Activated CD4-positive, alpha-beta memory T cell treated with anti-CD3 and anti-CD28 coated beads for 36 hours (primary cell): ENCODE data around the gene ADO. TPM values are rescaled to one million over a fixed set of nuclear protein-coding genes. Genes with fewer than 3 reads are reported as not detected.

ENCODE experiments used
- CTCF ChIA-PET: fragments of 350-600 bp; sonication (Branson Sonifier 250); formaldehyde crosslinking; loops from one replicate; lab custom pipeline; 2021; ENCODE audit warnings: antibody characterized with exemption, inconsistent platforms; lab: Charles Lee
- POLR2A ChIA-PET: fragments of 350-600 bp; sonication (Branson Sonifier 250); formaldehyde crosslinking; loops from one replicate; lab custom pipeline; 2021; ENCODE audit warnings: antibody characterized with exemption; lab: Charles Lee
- DNase-seq: peaks from one replicate; pipeline ENCODE4 v3.0.0-alpha.2; 2020
- H3K27ac Mint-ChIP-seq: one replicate; pipeline ENCODE4 v1.8.0; 2021; ENCODE audit warnings: mixed read lengths
- H3K27me3 Mint-ChIP-seq: one replicate; pipeline ENCODE4 v1.8.0; 2021; ENCODE audit warnings: mixed read lengths
- H3K36me3 Mint-ChIP-seq: one replicate; pipeline ENCODE4 v1.8.0; 2021; ENCODE audit warnings: mixed read lengths
- H3K4me1 Mint-ChIP-seq: one replicate; pipeline ENCODE4 v1.8.0; 2021; ENCODE audit warnings: low read depth, mixed read lengths
- H3K4me3 Mint-ChIP-seq: one replicate; pipeline ENCODE4 v1.8.0; 2021; ENCODE audit warnings: mild to moderate bottlenecking, mixed read lengths
- H3K9me3 Mint-ChIP-seq: one replicate; pipeline ENCODE4 v1.8.0; 2021; ENCODE audit warnings: mixed read lengths
- intact Hi-C: fragments of 100-400 bp; cut with micrococcal nuclease; formaldehyde crosslinking; loops from one replicate; pipeline ENCODE4 v1.15.1; 2023
- total RNA-seq, 2 experiments: library from RNA; stranded (reverse); gene quantifications; one replicate each; pipeline ENCODE4 v1.2.3, GENCODE V29; 2021

Gene ADO
- total RNA-seq, 2 experiments from 2014 or later, result 26.7 to 27.1 TPM

DNA sequence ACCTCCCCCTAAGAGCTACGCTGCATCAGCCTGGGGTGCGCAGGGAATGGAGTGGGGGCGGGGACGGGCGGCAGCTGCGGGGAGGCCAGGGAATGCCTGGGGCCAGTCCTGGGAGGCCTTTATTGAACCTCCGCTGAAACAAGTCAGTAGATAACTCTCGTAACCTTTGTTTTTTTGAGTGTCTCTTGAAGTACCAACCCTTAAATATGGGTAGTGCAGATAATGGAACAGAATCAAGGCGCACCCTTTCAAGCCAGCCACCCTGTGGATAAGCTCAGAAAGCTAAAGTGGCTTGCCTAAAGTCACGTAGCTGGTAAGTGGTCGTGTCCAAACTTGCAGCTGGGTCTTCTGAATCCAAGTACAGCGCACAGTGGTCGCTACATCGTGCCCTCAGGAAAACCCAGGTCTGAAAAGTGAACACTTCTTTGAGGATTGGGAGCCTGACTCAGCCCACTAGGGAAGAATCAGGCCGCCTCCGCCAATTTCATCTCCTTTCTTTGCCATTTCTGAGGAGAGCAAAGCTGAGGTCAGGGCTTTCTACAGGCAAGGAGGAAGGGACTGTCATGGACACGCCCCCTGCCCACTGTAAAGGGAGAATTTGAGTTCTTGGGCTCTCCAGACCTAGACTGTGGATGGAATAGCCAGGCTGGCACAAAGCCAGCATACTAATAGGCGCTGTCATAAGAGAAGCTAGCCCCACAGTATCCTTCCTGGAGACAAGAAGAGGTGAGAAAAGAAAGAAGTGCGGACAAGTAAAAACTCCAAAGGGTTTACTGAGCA is 14.8 kb downstream of the ADO start:
- no peak for DNase-seq
- intact Hi-C loops, result loop anchor here (2.0 to 10.0 kb wide), 3 partner anchors 265 to 917 kb away; partner anchors contain the start of genes ARID5B and REEP3
- Mint-ChIP-seq H3K27ac (peak overlapping the region; percentile 38), H3K36me3 (peaks cover 17% of the 10 kb centered on the region), H3K27me3 (peaks cover 21% of the 10 kb centered on the region), H3K9me3 (no peaks in the 10 kb centered on the region), H3K4me1 (peaks cover 14% of the 10 kb centered on the region), H3K4me3 (peak overlapping the region; percentile 33)
- CTCF ChIA-PET, result interaction anchor here (1.1 to 6.7 kb wide), 17 partner anchors 9 to 382 kb away, joined by 3 to 139 read pairs (median 12); partner anchors contain the start of gene ADO
- POLR2A ChIA-PET, result interaction anchor here (1.1 to 1.7 kb wide), 3 partner anchors 9 to 315 kb away, joined by 3 to 4 read pairs (median 3); no protein-coding TSS in a partner anchor

DNA sequence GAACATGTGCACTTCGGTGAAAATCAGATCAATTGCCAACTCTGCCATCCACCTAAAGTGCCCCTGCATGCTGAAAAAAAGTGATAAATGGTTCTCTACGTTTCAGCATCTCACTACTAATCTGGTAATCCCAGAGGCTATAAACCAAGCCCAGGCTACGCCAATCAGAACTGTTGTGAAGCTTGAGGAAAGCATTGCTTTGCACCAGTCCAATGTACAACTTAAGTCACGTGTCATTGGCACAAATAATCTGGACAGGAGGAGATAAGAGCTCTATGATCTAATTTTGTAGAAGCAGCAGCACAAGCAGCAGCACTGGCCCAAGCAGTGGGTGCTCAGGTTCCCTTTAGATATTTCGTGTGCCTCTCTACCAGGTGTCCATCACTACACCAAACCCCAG is 16.1 kb downstream of the ADO start:
- DNase-seq, result no peak
- ChIA-PET POLR2A (no interaction called here), CTCF (interaction anchor here (5.6 kb wide), 1 partner anchor 264 kb away, joined by 42 read pairs; no protein-coding TSS in a partner anchor)
- Mint-ChIP-seq H3K27me3 (peaks cover 21% of the 10 kb centered on the region), H3K4me3 (no peak overlapping the region), H3K4me1 (peaks cover 10% of the 10 kb centered on the region), H3K36me3 (peaks cover 6% of the 10 kb centered on the region), H3K27ac (no peak overlapping the region), H3K9me3 (no peaks in the 10 kb centered on the region)
- intact Hi-C loops, result no loop called here

DNA sequence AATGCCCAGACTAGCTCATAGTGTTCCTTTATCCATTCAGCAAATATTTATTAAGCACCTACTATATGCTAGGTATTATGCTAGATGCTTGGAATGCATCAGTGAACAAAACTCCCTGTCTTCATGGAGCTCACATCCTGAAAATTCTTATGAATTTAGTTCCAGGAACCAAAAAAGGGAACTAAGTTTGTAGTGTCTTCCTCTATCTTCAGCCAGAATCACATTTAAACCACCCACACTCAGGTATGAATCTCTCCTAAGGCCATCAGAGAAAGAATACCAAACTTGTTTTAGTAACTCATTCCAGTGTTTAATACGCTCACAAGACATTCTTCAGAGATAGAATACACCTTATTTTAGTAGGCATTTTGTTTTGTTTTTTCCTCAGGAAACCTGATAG is 21.8 kb downstream of the ADO start:
- H3K4me1 Mint-ChIP-seq, result no peaks in the 10 kb centered on the region
- no peaks in the 10 kb centered on the region for H3K36me3 Mint-ChIP-seq
- H3K27me3 Mint-ChIP-seq, result no peaks in the 10 kb centered on the region
- H3K27ac Mint-ChIP-seq, result no peak overlapping the region
- no peak for DNase-seq
- POLR2A ChIA-PET, result no interaction called here
- H3K9me3 Mint-ChIP-seq, result no peaks in the 10 kb centered on the region
- no peak overlapping the region for H3K4me3 Mint-ChIP-seq
- intact Hi-C loops, result no loop called here
- CTCF ChIA-PET, result interaction anchor here (0.8 kb wide), 1 partner anchor 58 kb away, joined by 3 read pairs; no protein-coding TSS in a partner anchor

DNA sequence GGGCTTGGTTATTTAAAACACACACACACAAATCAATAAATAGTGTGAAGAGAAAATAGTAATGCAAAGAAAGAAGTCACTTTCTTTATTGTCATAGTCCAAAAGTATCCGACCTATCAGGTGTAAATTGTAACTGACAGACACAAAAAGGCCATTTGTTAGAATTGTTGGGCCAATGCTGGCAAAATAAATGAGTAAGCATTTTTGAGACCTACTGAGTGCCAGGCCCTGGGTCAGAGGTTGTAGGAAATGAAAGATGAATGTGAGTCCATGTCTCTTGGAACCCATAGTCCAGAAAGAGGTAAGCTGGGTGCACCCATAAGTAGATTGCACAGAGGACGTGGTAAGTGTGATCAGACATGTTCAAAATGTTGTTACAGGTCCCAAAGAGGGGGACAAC is 25.1 kb downstream of the ADO start:
- ChIA-PET CTCF (interaction anchor here (0.8 to 1.4 kb wide), 2 partner anchors 254 to 337 kb away, joined by 4 read pairs; no protein-coding TSS in a partner anchor), POLR2A (no interaction called here)

DNA sequence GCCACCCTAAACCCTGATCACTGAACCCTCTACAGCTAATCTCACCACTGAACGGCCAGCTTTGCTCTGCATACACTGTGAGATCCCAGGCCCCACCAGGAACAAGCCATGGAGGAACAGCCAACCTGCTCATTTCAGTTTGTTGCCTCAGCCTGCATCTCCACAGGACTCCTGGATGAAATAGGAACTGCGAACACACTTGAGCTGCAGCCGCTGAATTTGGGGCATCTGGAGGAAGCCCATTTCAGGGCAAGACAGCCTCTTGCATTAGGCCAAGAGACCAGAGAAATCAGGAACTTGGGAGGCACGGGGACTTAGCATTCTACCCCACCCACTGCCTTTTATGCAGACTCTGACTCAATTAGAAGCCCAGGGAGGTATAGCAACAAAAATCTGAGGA is 26.2 kb downstream of the ADO start:
- H3K36me3 Mint-ChIP-seq, result no peaks in the 10 kb centered on the region
- intact Hi-C loops, result no loop called here

More for the DNA sequence above, 25.1 kb downstream of the ADO start:
- H3K27ac Mint-ChIP-seq, result no peak overlapping the region
- H3K9me3 Mint-ChIP-seq, result no peaks in the 10 kb centered on the region
- H3K27me3 Mint-ChIP-seq, result peaks cover 7% of the 10 kb centered on the region
- no peaks in the 10 kb centered on the region for H3K36me3 Mint-ChIP-seq
- no peak for DNase-seq
- no peak overlapping the region for H3K4me3 Mint-ChIP-seq
- H3K4me1 Mint-ChIP-seq, result no peaks in the 10 kb centered on the region
- intact Hi-C loops, result no loop called here

DNA sequence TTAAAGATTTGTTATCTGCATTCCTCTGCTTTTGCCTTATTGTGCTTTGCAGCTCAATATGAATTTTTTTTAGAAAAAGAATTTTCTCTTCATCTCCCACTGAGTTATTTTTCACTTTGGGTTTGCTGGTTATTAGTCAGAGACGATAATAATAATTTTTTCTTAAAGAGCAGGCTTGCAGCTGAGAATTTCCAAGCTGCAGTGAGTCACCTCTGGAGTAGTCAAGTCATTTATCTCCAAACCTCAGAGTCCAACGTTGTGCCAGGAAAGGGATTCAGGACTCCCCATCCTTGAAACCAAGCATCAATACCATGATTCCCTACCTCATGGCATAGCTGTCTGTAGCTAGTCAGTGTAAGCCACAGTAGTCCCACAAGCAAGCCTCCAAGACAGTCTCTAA is 26.8 kb downstream of the ADO start:
- intact Hi-C loops, result no loop called here
- CTCF ChIA-PET, result interaction anchor here (1.3 kb wide), 1 partner anchor 13 kb away, joined by 3 read pairs; no protein-coding TSS in a partner anchor
- Mint-ChIP-seq H3K9me3 (no peaks in the 10 kb centered on the region), H3K4me3 (no peak overlapping the region), H3K4me1 (no peaks in the 10 kb centered on the region), H3K27me3 (peaks cover 7% of the 10 kb centered on the region), H3K27ac (no peak overlapping the region), H3K36me3 (no peaks in the 10 kb centered on the region)
- POLR2A ChIA-PET, result no interaction called here
- DNase-seq, result no peak

More for the DNA sequence above, 26.2 kb downstream of the ADO start:
- peaks cover 7% of the 10 kb centered on the region for H3K27me3 Mint-ChIP-seq
- DNase-seq, result no peak
- no peaks in the 10 kb centered on the region for H3K4me1 Mint-ChIP-seq
- H3K27ac Mint-ChIP-seq, result no peak overlapping the region
- ChIA-PET CTCF (interaction anchor here (1.3 to 1.4 kb wide), 2 partner anchors 13 to 253 kb away, joined by 3 to 4 read pairs; no protein-coding TSS in a partner anchor), POLR2A (no interaction called here)
- no peaks in the 10 kb centered on the region for H3K9me3 Mint-ChIP-seq
- no peak overlapping the region for H3K4me3 Mint-ChIP-seq

DNA sequence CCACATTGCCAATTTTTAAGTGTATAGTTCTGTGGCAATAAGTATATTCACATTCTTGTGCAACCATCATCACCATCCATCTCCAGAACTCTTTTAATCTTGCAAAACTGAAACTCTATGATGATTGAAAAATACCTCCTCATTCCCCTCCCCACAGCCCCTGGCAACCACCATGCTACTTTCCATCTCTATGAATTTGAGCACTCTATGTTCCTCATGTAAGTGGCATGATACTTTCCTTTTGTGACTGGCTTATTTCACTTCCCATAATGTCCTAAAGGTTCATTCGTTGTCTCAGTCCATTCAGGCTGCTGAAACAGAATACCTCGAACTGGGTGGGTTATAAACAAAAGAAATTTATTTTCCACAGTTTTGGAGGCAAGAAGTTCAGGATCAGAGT is 35.1 kb downstream of the ADO start:
- Mint-ChIP-seq H3K27me3 (peaks cover 19% of the 10 kb centered on the region), H3K4me1 (peaks cover 13% of the 10 kb centered on the region), H3K36me3 (no peaks in the 10 kb centered on the region), H3K27ac (no peak overlapping the region), H3K4me3 (no peak overlapping the region), H3K9me3 (no peaks in the 10 kb centered on the region)
- DNase-seq, result peak; percentile 31
- ChIA-PET CTCF (no interaction called here), POLR2A (no interaction called here)
- intact Hi-C loops, result no loop called here

DNA sequence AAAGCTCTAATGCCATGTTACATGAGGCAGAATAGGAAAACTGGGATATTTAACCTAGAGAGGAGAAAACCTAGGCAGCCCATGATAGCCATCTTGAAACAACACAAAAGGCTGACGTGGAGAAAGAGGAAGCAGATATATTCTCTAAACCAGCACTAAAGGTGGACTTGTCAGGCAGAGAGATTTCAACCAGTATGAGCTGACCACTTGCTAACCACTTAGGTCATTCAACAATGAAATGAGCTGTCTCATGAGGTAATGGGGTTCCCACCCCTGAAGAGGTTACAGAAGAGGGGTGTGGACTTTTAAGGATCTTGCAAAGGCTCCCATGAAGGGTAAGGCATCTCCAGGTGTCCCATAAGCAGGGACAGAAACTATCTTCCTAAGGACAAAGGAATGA is 38.5 kb downstream of the ADO start:
- no peak for DNase-seq
- Mint-ChIP-seq H3K27ac (no peak overlapping the region), H3K36me3 (peaks cover 14% of the 10 kb centered on the region), H3K4me1 (peaks cover 20% of the 10 kb centered on the region), H3K27me3 (peaks cover 21% of the 10 kb centered on the region), H3K9me3 (peaks cover 15% of the 10 kb centered on the region), H3K4me3 (no peak overlapping the region)
- POLR2A ChIA-PET, result interaction anchor here (0.7 to 1.0 kb wide), 2 partner anchors 11 to 26 kb away, joined by 3 read pairs; no protein-coding TSS in a partner anchor
- intact Hi-C loops, result no loop called here
- CTCF ChIA-PET, result interaction anchor here (1.0 to 1.5 kb wide), 3 partner anchors 9 to 241 kb away, joined by 3 to 10 read pairs (median 3); no protein-coding TSS in a partner anchor

DNA sequence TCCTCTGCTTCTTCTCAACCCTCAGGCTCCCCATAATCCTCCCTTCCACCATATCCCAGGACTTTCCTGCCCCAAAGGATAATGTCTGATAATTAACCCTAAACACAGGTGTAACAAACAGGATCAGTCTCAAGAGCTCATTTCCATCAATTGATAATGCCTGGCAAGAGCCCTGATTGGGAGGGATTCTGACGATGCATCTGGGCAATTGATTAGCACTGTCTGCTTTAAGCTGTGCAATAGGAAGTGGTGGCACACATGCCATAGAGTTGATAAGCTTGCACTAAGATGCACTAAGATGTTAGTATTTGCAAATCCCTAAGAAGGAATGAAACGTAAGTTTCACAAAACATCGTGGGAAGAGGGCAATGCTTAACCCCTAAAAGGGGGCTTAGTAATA is 39.1 kb downstream of the ADO start:
- CTCF ChIA-PET, result interaction anchor here (1.0 to 1.5 kb wide), 3 partner anchors 8 to 240 kb away, joined by 3 to 10 read pairs (median 3); no protein-coding TSS in a partner anchor
- intact Hi-C loops, result no loop called here
- DNase-seq, result no peak
- peaks cover 21% of the 10 kb centered on the region for H3K27me3 Mint-ChIP-seq
- no peak overlapping the region for H3K27ac Mint-ChIP-seq
- POLR2A ChIA-PET, result interaction anchor here (0.7 to 1.0 kb wide), 2 partner anchors 10 to 26 kb away, joined by 3 read pairs; no protein-coding TSS in a partner anchor
- H3K4me3 Mint-ChIP-seq, result no peak overlapping the region
- peaks cover 22% of the 10 kb centered on the region for H3K9me3 Mint-ChIP-seq
- peaks cover 21% of the 10 kb centered on the region for H3K36me3 Mint-ChIP-seq
- peaks cover 20% of the 10 kb centered on the region for H3K4me1 Mint-ChIP-seq

DNA sequence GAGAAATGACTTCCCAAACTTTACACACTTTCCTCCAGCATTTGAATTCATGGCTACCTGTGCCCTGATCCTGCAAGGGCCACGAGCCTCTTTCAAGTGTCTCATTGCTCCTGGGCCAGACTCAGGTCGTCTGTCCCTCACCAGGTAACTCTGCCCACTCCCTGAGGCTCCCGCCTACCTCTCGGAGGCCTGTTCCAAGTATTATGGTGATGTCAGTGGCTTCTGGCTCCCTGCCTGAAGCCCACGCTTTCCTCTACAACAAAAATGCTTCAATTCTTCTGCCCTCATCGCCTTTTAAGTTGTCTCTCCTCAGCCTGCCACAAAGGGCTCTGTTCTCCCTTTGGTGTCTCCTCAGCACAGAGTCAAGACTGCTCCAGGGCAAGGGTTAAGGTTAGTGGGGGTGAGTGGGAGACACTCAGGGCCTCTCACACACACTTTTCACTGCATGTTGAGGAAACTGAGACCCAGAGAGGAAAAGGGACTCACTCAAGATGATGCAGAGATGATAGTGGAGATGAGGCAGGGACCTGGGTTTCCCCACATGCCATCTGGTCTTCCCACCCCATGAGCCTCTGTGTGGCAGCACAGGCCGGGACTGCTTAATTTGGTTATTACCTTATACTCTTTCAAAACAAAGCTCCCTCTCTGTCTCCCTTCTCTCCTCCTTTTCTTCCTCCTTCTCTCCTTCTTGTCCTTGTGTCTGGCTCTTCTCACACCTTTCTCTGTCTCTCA is 39.9 kb downstream of the ADO start:
- peaks cover 24% of the 10 kb centered on the region for H3K27me3 Mint-ChIP-seq
- CTCF ChIA-PET, result no interaction called here
- H3K4me1 Mint-ChIP-seq, result peaks cover 20% of the 10 kb centered on the region
- DNase-seq, result peak; percentile 52
- peaks cover 22% of the 10 kb centered on the region for H3K9me3 Mint-ChIP-seq
- peak overlapping the region; percentile 60 for H3K27ac Mint-ChIP-seq
- H3K36me3 Mint-ChIP-seq, result peaks cover 21% of the 10 kb centered on the region
- intact Hi-C loops, result no loop called here
- no peak overlapping the region for H3K4me3 Mint-ChIP-seq
- POLR2A ChIA-PET, result no interaction called here

DNA sequence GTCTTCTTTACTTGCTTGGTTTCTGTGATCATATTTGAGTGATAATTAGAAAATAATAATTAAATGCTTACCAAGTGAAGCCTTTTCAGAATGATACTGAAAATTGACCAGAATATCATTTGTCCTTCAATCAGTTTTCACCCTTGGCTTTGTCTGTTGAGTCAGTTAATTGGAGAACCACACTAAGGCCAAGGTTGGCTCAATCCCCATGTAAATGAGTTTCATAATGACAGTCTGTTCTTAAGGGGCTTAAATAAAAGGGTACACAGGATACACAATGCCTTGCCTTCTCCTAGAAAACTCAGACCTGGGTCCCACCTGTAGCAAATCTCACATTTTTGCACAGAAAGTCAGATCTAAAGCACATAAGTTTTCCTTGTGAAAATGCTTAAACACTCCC is 42.9 kb downstream of the ADO start:
- H3K4me3 Mint-ChIP-seq, result no peak overlapping the region
- intact Hi-C loops, result no loop called here
- H3K36me3 Mint-ChIP-seq, result peaks cover 21% of the 10 kb centered on the region
- H3K27ac Mint-ChIP-seq, result no peak overlapping the region
- peaks cover 24% of the 10 kb centered on the region for H3K4me1 Mint-ChIP-seq
- peaks cover 19% of the 10 kb centered on the region for H3K27me3 Mint-ChIP-seq
- peaks cover 22% of the 10 kb centered on the region for H3K9me3 Mint-ChIP-seq
- CTCF ChIA-PET, result no interaction called here
- POLR2A ChIA-PET, result no interaction called here
- DNase-seq, result no peak
